Neural progenitor cell (in vitro differentiated cells): ENCODE measurements around the gene OR2V2. TPM values are rescaled to one million over a fixed set of nuclear protein-coding genes. Genes with fewer than 3 reads are reported as not detected.
"Not testable (repeated sequence)": the region's sequence is repeated elsewhere in the genome, so short reads cannot be mapped to it uniquely, and the experiment has no call there.

Experiments
- DNase-seq: peaks from one replicate; pipeline ENCODE4 v3.0.0-alpha.2; 2016; ENCODE audit warnings: low spot score
- H2AFZ ChIP-seq: fragments of 200-600 bp; sonication (generic); replicated peaks from 2 replicates; pipeline ENCODE4 v1.6.1; 2016; ENCODE audit warnings: antibody characterized with exemption
- H3F3A ChIP-seq: fragments of 200-600 bp; sonication (generic); 2 replicates; pipeline ENCODE4 v1.6.1; 2016; ENCODE audit warnings: antibody characterized with exemption, low read depth
- H3K27ac ChIP-seq: fragments of 200-600 bp; sonication (generic); 2 replicates; pipeline ENCODE4 v1.5.1; 2016; ENCODE audit warnings: mild to moderate bottlenecking
- H3K27me3 ChIP-seq: fragments of 200-600 bp; sonication (generic); 2 replicates; pipeline ENCODE4 v1.6.1; 2016; ENCODE audit warnings: mild to moderate bottlenecking, moderate library complexity
- H3K36me3 ChIP-seq: fragments of 200-600 bp; sonication (generic); 2 replicates; pipeline ENCODE4 v1.5.1; 2016
- H3K4me1 ChIP-seq: fragments of 200-600 bp; sonication (generic); 2 replicates; pipeline ENCODE4 v1.6.1; 2016; ENCODE audit warnings: mixed run types
- H3K4me2 ChIP-seq: fragments of 200-600 bp; sonication (generic); 2 replicates; pipeline ENCODE4 v1.6.1; 2016
- H3K4me3 ChIP-seq: fragments of 200-600 bp; sonication (generic); 2 replicates; pipeline ENCODE4 v1.5.1; 2016
- H3K79me2 ChIP-seq: fragments of 200-600 bp; sonication (generic); 2 replicates; pipeline ENCODE4 v1.6.1; 2016; ENCODE audit warnings: low read depth
- H3K9ac ChIP-seq: fragments of 200-600 bp; sonication (generic); 2 replicates; pipeline ENCODE4 v1.6.1; 2016
- H3K9me3 ChIP-seq: fragments of 200-600 bp; sonication (generic); 2 replicates; pipeline ENCODE4 v1.5.1; 2016; ENCODE audit warnings: low read depth
- H4K20me1 ChIP-seq: fragments of 200-600 bp; sonication (generic); 2 replicates; pipeline ENCODE4 v1.6.1; 2016; ENCODE audit warnings: low read depth
- H3K27ac Mint-ChIP-seq: 3 replicates; pipeline ENCODE4 v1.8.0; 2021; ENCODE audit warnings: mixed read lengths
- H3K27me3 Mint-ChIP-seq: 2 replicates; pipeline ENCODE4 v1.8.0; 2022; ENCODE audit warnings: low read depth, mild to moderate bottlenecking, inconsistent platforms, moderate library complexity, mixed read lengths; ENCODE audit not compliant: insufficient read depth
- H3K36me3 Mint-ChIP-seq: 3 replicates; pipeline ENCODE4 v1.8.0; 2021; ENCODE audit warnings: mixed read lengths
- H3K4me1 Mint-ChIP-seq: 3 replicates; pipeline ENCODE4 v1.8.0; 2021; ENCODE audit warnings: mixed read lengths
- H3K4me3 Mint-ChIP-seq: 3 replicates; pipeline ENCODE4 v1.8.0; 2021; ENCODE audit warnings: mild to moderate bottlenecking, moderate library complexity, mixed read lengths
- H3K9me3 Mint-ChIP-seq: 3 replicates; pipeline ENCODE4 v1.8.0; 2020; ENCODE audit warnings: mixed read lengths
- EZH2 ChIP-seq: fragments of 200-600 bp; sonication (generic); IDR thresholded peaks from 2 replicates; pipeline ENCODE4 v1.6.1; 2017; ENCODE audit warnings: antibody characterized with exemption, mild to moderate bottlenecking, moderate library complexity
- EZH2phosphoT487 ChIP-seq: fragments of 200-600 bp; sonication (generic); IDR thresholded peaks from 2 replicates; pipeline ENCODE4 v1.6.1; 2017; ENCODE audit warnings: antibody characterized with exemption
- total RNA-seq: library from RNA; depleted of rRNA; stranded (reverse); fragments of >200 nt; gene quantifications from 2 replicates; pipeline ENCODE4 v1.2.3, GENCODE V29; 2015; ENCODE audit warnings: low replicate concordance
- TF ChIP-seq, protein P1 (sequence below): fragments of 200-600 bp; sonication (generic); IDR thresholded peaks from 2 replicates; pipeline ENCODE4 v1.5.1; 2017; ENCODE audit warnings: antibody characterized with exemption, mild to moderate bottlenecking

The OR2V2 gene
- total RNA-seq, 1 donor from 2014 or later = not detected

DNA sequence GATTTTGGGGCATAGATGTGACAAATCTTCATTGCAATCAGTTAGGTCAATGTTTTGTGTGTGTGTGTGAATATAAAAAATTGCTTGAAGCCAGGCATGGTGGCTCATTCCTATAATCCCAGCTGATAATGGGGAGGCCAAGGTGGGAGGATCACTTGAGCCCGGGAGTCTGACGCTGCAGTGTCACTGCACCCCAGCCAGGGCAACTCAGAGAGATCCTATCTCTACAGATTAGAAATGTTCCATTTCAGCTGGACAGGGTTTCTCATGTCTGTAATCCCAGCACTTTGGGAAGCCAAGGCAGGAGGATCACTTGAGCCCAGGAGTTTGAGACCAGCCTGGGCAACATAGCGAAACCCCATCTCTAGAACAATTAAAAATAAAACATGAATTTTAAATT lies 11.5 kb downstream of the OR2V2 start:
- H3K4me3 Mint-ChIP-seq = peak overlapping the region; percentile 6
- Histone ChIP-seq H3K36me3 (no peaks in the 10 kb centered on the region), H3F3A (peaks cover 28% of the 10 kb centered on the region), H3K79me2 (no peaks in the 10 kb centered on the region), H3K4me1 (no peaks in the 10 kb centered on the region), H3K27ac (no peak overlapping the region), H3K4me2 (no peak overlapping the region), H4K20me1 (no peaks in the 10 kb centered on the region), H3K9ac (no peak overlapping the region), H3K27me3 (peaks cover 37% of the 10 kb centered on the region), H2AFZ (no peak overlapping the region), H3K4me3 (no peak overlapping the region), H3K9me3 (no peaks in the 10 kb centered on the region)
- peaks cover 21% of the 10 kb centered on the region for H3K27me3 Mint-ChIP-seq
- no peak for DNase-seq
- peaks cover 9% of the 10 kb centered on the region for H3K4me1 Mint-ChIP-seq
- H3K36me3 Mint-ChIP-seq = no peaks in the 10 kb centered on the region
- peaks cover 5% of the 10 kb centered on the region for H3K9me3 Mint-ChIP-seq
- H3K27ac Mint-ChIP-seq = no peak overlapping the region
- TF ChIP-seq EZH2 = no peak
- no peak for TF ChIP-seq EZH2phosphoT487
- TF ChIP-seq, protein P1, sequence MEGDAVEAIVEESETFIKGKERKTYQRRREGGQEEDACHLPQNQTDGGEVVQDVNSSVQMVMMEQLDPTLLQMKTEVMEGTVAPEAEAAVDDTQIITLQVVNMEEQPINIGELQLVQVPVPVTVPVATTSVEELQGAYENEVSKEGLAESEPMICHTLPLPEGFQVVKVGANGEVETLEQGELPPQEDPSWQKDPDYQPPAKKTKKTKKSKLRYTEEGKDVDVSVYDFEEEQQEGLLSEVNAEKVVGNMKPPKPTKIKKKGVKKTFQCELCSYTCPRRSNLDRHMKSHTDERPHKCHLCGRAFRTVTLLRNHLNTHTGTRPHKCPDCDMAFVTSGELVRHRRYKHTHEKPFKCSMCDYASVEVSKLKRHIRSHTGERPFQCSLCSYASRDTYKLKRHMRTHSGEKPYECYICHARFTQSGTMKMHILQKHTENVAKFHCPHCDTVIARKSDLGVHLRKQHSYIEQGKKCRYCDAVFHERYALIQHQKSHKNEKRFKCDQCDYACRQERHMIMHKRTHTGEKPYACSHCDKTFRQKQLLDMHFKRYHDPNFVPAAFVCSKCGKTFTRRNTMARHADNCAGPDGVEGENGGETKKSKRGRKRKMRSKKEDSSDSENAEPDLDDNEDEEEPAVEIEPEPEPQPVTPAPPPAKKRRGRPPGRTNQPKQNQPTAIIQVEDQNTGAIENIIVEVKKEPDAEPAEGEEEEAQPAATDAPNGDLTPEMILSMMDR = no peak

DNA sequence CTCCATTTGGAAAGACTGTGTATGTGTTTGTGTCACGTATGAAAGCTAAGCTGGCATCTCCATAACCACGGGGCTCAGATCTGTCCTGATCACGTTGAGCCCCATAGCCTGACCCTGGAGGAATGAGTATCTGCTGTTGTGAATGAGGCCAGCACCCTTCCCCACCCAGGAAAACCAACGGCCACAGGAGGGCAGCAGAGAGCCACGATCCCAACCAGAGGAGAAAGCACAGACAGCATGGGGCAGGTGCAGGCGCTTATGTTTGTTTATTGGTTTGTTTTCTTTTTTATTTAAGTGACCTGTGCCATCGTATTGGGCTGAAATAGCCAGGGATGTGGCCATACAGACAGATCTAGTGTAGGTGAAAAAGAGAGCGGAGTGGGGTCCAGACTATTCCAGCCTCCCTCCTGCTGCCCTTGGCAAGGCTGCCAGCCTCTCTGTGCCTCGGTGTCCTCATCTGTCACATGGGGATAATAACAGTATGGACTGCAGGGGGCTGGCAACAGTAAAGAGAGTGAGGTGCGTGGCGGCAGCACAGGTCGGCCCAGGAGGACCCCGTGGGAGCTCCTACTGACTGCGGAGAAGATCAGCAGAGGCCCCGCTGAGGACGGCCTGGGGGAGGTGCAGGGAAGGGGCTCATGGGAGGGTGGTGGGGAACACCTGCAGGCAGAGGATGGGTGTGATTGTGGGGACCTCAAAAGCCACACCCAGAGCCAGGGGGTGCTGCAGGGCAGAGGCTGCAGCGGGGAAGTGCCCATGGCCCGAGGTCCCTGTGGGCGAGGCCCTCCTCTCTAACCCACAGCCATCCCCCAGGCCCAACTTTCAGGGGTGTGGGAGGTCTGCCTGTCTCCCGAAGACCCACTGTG lies 12.1 kb downstream of the OR2V2 start:
- Histone ChIP-seq H4K20me1 (no peaks in the 10 kb centered on the region), H3K27ac (no peak overlapping the region), H3K36me3 (no peaks in the 10 kb centered on the region), H3K27me3 (peaks cover 41% of the 10 kb centered on the region), H3K4me1 (no peaks in the 10 kb centered on the region), H3K79me2 (no peaks in the 10 kb centered on the region), H3K9me3 (no peaks in the 10 kb centered on the region), H3K4me3 (no peak overlapping the region), H2AFZ (no peak overlapping the region), H3F3A (peaks cover 32% of the 10 kb centered on the region), H3K4me2 (no peak overlapping the region), H3K9ac (no peak overlapping the region)
- peak overlapping the region; percentile 76 for H3K4me3 Mint-ChIP-seq
- H3K36me3 Mint-ChIP-seq = no peaks in the 10 kb centered on the region
- TF ChIP-seq, protein P1 = peak; percentile 94
- no peak for TF ChIP-seq EZH2
- TF ChIP-seq EZH2phosphoT487 = no peak
- H3K4me1 Mint-ChIP-seq = peaks cover 9% of the 10 kb centered on the region
- DNase-seq = peak; percentile 82
- H3K27me3 Mint-ChIP-seq = peaks cover 19% of the 10 kb centered on the region
- peak overlapping the region; percentile 92 for H3K27ac Mint-ChIP-seq
- H3K9me3 Mint-ChIP-seq = peaks cover 5% of the 10 kb centered on the region

GRCh38 chr5:181160152-181160754 lies 12.9 kb downstream of the OR2V2 start:
- peaks cover 9% of the 10 kb centered on the region for H3K4me1 Mint-ChIP-seq
- Histone ChIP-seq H3K9ac (no peak overlapping the region), H3K9me3 (no peaks in the 10 kb centered on the region), H3K27ac (no peak overlapping the region), H4K20me1 (no peaks in the 10 kb centered on the region), H3K4me2 (peak overlapping the region; percentile 61), H3K27me3 (peaks cover 49% of the 10 kb centered on the region), H3K36me3 (no peaks in the 10 kb centered on the region), H3F3A (peaks cover 34% of the 10 kb centered on the region), H3K79me2 (no peaks in the 10 kb centered on the region), H3K4me1 (no peaks in the 10 kb centered on the region), H3K4me3 (peak overlapping the region; percentile 27), H2AFZ (peak overlapping the region; percentile 72)
- DNase-seq = peak; percentile 78
- TF ChIP-seq, protein P1 = no peak
- no peak for TF ChIP-seq EZH2
- no peak overlapping the region for H3K27ac Mint-ChIP-seq
- H3K4me3 Mint-ChIP-seq = peak overlapping the region; percentile 50
- no peaks in the 10 kb centered on the region for H3K36me3 Mint-ChIP-seq
- peaks cover 5% of the 10 kb centered on the region for H3K9me3 Mint-ChIP-seq
- peaks cover 24% of the 10 kb centered on the region for H3K27me3 Mint-ChIP-seq

GRCh38 chr5:181160755-181161533 lies 13.6 kb downstream of the OR2V2 start:
- not testable (repeated sequence) for H3K4me3 ChIP-seq, H3K9ac ChIP-seq

More at GRCh38 chr5:181160755-181161533, 13.6 kb downstream of the OR2V2 start:
- H3K27me3 Mint-ChIP-seq = peaks cover 31% of the 10 kb centered on the region
- not testable (repeated sequence) for H4K20me1 ChIP-seq, H3K27ac ChIP-seq, H3K9me3 ChIP-seq, H3K36me3 ChIP-seq, H3K79me2 ChIP-seq, H3K4me1 ChIP-seq, H3K36me3 Mint-ChIP-seq, H3K4me1 Mint-ChIP-seq, H3K9me3 Mint-ChIP-seq
- Histone ChIP-seq H3F3A (peaks cover 39% of the 10 kb centered on the region), H3K4me2 (peak overlapping the region; percentile 22), H3K27me3 (peaks cover 56% of the 10 kb centered on the region), H2AFZ (peak overlapping the region; percentile 11)
- DNase-seq = peak; percentile 77
- peak overlapping the region; percentile 86 for H3K27ac Mint-ChIP-seq
- H3K4me3 Mint-ChIP-seq = peak overlapping the region; percentile 77
